Activated CD8-positive, alpha-beta memory T cell treated with anti-CD3 and anti-CD28 coated beads for 36 hours (primary cell): ENCODE measurements around the gene CLK2. TPM values are rescaled to one million over a fixed set of nuclear protein-coding genes. Genes with fewer than 3 reads are reported as not detected.
"Not testable (repeated sequence)": the region's sequence is repeated elsewhere in the genome, so short reads cannot be mapped to it uniquely, and the experiment has no call there.

ENCODE experiments used
- CTCF ChIA-PET: fragments of 350-600 bp; sonication (Branson Sonifier 250); formaldehyde crosslinking; loops from one replicate; lab custom pipeline; 2021; ENCODE audit warnings: antibody characterized with exemption; lab: Charles Lee
- POLR2A ChIA-PET: fragments of 350-600 bp; sonication (Branson Sonifier 250); formaldehyde crosslinking; loops from one replicate; lab custom pipeline; 2021; ENCODE audit warnings: antibody characterized with exemption; lab: Charles Lee
- total RNA-seq, 2 experiments: library from RNA; stranded (reverse); gene quantifications; one replicate each; pipeline ENCODE4 v1.2.3, GENCODE V29; 2021

CLK2 gene
- total RNA-seq, 2 experiments from 2014 or later: 79.6 to 82.7 TPM

DNA sequence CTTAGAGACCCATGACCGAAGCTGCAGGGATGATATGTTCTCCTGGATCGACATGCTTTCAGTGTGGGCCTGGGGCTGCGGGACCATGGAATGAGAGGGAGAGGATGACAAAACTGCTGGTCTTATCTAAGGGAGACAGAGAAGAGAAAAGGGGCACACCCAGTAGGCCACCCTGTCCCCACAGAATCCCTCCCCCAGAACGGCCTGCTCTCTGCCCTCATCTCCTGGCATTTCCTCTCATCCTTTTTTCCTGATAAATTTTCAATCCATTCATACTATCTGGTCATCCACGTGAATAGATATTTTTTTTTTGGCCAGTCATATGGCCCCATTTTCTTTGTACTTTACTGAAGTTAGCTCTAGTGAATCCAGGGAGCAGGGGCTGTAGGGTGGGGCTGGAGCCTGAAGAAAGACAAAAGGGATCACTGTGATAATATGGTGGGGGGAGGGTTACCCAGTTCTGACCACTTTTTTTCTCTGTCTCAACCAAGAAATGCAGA lies 28.1 kb upstream of the CLK2 start, which contains the start of gene PKLR:
TSS of gene PKLR (minus strand) at position 97 of the 500 bp plus-strand sequence. CDS start at position 54, 43 bp downstream.
- ChIA-PET CTCF (interaction anchor here (1.1 to 2.2 kb wide), 3 partner anchors 22 to 51 kb away, joined by 3 to 5 read pairs (median 5); no protein-coding TSS in a partner anchor), POLR2A (interaction anchor here (1.0 kb wide), 1 partner anchor 9 kb away, joined by 3 read pairs; no protein-coding TSS in a partner anchor)

DNA sequence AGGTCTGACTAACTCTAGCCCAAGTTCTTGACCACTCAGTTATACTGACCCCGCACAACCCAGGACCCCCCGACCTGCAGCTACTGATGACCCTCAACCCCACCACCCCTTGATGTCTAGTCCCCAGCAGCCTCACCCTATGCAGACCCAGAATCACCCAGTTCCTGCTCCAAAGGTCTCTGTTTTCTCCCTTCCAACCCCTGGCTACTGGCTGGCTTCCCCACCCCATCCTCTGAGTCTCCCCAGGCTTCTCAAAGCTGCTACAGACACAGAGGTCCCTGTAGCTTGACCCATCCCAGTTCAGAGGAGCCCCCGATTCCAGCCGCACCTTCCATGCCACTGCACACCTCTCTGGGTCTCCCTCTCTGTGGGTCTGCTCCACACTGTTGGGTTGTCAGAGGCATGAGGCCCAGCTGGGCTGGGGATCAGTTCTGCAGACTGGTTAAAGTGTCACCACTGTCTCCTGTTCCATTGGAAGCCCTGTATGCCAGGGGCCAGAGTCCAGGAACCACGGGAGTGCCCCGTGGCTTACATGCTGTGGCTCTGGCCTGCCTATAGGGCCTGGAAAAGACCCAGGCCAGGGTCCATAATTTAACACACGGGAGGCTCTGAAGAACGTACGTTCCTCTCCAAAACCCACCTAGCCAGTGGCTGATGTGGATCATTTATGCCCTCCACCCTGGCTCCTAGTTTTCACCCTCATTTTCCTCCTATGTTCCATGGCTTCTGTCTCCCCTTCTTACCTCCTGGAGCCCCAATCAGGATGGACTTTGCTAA lies 27.4 kb upstream of the CLK2 start:
- POLR2A ChIA-PET: interaction anchor here (1.0 kb wide), 1 partner anchor 9 kb away, joined by 3 read pairs; no protein-coding TSS in a partner anchor
- CTCF ChIA-PET: interaction anchor here (1.7 to 2.2 kb wide), 2 partner anchors 23 to 50 kb away, joined by 5 read pairs; no protein-coding TSS in a partner anchor

DNA sequence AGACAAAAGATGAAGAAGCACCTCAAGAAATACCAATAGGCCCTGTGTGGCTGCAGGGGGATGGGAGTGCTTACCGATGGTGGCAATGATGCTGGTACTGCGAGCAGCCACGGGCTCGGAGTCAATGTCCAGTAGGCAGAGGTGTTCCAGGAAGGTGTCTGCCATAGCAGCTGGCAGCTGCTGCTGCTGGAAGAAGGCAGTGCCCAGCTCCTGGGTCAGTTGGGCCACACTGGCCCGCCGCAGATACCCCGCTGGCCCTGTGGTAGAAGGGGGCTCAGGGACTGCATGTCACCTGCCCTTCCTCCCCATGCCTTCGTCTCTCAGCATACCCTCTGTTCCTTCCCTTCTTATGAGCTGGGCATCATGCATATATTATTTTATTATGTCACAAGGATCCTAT lies 26.7 kb upstream of the CLK2 start:
- ChIA-PET CTCF (interaction anchor here (0.7 to 2.2 kb wide), 4 partner anchors 23 to 604 kb away, joined by 4 to 5 read pairs (median 5); no protein-coding TSS in a partner anchor), POLR2A (interaction anchor here (0.6 kb wide), 1 partner anchor 122 kb away, joined by 3 read pairs; no protein-coding TSS in a partner anchor)

DNA sequence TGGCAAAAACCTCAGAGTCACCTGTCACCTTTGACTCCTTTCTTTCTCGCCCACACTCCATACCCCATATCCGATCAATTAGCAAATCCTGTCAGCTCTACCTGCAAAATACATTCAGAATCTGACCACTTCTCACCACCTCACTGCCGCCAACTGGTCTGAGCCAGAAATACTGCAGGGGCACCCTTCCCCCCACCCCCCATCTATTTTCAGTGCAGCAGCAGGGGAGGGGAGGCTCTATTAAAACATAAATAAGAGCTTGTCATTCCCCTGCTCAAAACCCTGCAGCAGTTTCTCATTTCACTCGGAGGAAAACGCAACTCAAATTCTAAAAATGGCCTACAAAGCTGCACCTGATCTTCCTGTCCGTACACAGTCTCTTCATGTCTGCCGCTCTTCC lies 24.1 kb upstream of the CLK2 start:
- POLR2A ChIA-PET: no interaction called here
- CTCF ChIA-PET: interaction anchor here (1.5 kb wide), 1 partner anchor 47 kb away, joined by 5 read pairs; no protein-coding TSS in a partner anchor

DNA sequence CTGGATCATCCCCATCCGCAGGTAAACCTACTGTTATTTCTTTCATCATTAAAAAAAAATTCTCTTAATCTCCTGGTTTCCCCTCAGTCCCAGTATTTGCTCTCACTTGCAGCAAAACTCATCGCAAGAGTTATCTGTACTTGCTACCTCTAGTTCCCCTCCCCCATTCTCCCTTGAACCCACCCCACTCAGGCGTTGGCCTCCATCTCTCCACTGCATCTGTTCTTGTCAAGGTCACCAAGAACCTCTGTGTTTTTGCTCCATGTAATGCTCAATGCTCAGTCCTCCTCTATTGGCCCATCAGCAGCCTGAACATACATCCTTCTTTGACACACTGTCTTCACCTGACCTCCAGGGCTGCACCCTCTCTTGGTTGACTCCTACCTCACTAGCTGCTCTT lies 23.4 kb upstream of the CLK2 start:
- ChIA-PET CTCF (interaction anchor here (1.5 kb wide), 1 partner anchor 46 kb away, joined by 5 read pairs; no protein-coding TSS in a partner anchor), POLR2A (no interaction called here)

DNA sequence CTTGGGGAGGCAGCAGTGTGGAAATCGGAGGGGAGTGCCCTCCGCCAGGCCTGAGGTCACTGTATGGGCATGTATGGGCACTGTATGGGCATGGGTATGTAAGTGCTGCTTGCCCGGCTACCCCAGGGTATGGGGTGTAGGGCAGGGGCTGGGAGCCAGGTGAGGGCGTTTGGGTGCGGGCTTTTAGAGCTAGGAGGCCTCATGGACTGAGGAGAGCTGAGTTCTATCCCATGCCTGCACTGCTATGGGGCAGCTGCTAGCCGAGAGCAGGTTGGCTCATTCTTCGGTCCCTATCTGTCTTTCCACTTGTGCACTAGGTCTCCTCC lies 22.6 kb upstream of the CLK2 start:
- POLR2A ChIA-PET: no interaction called here
- CTCF ChIA-PET: interaction anchor here (1.6 kb wide), 1 partner anchor 45 kb away, joined by 4 read pairs; no protein-coding TSS in a partner anchor

DNA sequence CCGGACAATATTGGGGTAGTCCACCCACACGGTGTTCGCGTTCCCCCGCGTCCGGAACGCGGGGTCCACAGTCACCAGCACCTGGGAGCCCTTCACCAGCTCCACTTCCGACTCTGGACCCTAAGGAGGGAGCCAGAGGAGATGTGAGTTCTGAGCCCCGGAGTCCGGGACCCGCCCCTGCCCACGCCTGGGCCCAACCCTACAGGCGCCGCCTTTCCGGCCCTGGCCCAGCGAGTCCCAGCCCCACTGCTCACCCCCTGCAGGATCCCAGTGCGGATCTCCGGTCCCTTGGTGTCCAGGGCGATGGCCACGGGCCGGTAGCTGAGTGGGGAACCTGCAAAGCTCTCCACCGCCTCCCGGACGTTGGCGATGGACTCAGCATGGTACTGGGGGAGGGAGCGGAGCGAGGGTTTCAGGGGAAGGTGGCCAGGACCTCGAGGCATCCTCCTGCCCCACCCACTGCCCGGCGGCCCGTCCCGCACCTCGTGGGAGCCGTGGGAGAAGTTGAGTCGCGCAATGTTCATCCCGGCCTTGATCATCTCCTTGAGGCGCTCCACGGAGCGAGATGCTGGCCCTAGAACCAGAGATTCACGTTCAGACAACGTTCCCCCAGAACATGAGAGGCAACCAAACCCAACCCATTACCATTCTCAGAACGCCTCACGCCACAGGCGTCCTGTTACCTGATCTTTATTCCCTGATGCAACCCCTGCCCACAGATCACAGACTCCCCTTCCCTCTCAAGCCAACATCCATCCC lies 22.1 kb upstream of the CLK2 start:
- POLR2A ChIA-PET: no interaction called here
- CTCF ChIA-PET: interaction anchor here (1.6 kb wide), 1 partner anchor 45 kb away, joined by 4 read pairs; no protein-coding TSS in a partner anchor

DNA sequence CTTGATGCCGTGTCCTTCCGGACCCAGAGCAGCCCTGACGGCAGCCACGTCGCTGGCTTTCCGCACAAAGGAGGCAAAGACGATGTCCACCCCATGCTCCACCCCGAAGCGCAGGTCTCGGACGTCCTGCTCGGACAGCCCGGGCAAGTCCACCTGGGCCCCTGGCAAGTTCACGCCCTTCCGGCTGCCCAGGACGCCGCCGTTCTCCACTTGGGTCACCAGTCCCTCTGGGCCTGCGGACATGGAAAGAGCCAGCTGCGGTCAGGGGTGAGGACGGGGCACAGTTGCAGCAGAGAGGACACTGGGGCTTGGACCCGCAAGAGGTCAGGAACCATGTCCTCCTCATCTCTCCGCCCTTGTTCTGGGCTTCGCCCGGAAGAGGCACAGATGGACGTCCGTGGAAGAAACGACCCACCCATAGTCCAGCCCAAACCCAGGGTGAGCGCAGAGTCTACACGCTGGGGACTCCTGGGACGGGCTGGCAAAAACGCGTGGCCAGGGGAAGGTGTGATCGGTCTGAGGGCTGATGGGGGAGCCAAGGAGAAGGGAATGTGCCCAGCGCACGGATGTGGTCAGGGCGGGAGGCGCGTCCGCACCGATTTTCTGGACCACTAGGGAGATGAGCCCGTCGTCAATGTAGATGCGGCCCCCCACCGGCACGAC lies 21.3 kb upstream of the CLK2 start:
- POLR2A ChIA-PET: no interaction called here
- CTCF ChIA-PET: interaction anchor here (1.6 kb wide), 1 partner anchor 44 kb away, joined by 4 read pairs; no protein-coding TSS in a partner anchor

DNA sequence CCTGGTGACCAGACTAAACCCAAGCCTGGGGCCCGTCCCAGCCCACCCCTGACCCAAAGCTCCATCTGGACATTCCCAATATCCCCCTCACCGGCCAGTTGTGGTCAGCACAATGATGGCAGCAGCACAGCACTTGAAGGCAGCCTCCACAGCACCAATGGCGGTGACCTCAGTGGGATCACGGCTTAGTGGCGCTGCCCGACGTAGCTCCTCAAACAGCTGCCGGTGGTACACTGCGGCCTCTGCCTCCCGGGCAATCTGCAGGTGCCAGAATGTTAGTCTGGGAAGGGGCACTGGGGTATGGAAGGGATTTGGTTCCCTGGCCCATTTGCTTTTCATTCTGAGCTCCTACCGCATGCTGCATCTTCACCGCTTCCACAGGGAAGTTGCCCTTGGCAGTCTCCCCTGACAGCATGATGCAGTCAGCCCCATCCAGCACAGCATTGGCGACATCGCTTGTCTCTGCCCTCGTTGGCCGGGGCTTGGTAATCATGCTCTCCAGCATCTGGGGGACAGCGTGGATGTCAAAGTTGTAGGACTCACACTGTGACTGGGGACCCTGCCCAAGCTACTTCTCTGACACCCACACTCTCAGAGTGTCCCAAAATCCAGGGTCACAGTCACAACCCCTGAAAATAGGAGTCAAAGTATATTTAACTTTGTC lies 19.9 kb upstream of the CLK2 start:
- ChIA-PET CTCF (no interaction called here), POLR2A (no interaction called here)

DNA sequence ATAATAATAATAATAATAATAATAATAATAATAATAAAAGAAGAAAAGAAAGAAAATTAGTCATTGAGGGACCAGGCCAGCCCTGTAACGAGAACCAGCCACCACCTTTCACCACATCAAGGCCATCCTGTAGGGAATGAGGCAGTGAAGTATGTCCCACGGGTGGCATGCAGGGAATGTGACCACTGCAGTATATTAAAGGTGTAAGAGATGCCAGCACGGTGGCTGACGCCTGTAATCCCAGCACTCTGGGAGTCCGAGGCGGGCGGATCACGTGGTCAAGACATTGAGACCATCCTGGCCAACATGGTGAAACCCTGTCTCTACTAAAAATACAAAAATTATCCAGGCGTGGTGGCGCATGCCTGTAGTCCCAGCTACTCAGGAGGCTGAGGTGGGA lies 17.7 kb upstream of the CLK2 start:
- CTCF ChIA-PET: interaction anchor here (0.9 kb wide), 1 partner anchor 40 kb away, joined by 5 read pairs; no protein-coding TSS in a partner anchor
- POLR2A ChIA-PET: not testable (repeated sequence)

DNA sequence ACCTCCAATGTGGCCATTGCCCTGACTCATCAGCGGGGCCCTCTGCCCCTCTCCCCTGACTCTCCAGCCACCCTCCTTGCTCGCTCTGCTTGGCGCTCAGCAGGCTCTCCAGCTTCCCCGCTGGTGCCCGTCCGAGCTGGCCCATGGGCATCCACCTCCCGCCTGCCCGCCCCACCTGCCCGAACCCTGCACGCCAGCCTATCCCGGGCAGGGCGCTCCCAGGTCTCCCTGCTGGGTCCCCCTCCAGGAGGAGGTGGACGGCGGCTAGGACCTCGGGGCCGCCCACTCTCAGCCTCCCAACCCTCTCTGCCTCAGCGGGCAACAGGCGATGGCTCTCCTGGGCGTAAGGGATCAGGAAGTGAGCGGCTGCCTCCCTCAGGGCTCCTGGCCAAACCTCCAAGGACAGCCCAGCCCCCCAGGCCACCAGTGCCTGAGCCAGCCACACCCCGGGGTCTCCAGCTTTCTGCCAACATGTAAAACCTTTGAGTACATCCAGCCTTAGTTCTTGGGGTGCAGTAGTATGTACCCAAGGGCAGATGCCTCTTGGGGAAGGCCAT lies 14.8 kb upstream of the CLK2 start:
- POLR2A ChIA-PET: no interaction called here
- CTCF ChIA-PET: no interaction called here

DNA sequence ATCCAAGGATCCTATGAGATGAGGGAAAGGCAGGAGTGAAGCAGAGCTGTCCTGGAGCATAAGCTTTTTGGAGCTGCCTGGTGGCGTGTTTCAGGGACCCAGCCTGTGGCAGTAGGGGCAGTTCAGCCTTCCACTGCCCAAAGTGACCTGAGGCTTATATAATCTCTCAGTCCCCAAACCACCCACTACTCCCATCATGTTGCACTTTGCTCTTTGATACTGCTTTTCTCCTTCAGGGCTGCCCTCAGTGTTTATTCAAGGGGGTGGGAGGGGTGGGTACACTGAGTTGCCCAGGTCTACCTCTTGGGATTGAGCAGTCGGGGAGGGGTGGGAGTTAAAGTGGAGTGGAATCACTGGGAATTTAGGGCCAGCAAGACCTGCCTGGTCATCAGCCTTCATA lies 13.2 kb upstream of the CLK2 start:
- ChIA-PET POLR2A (no interaction called here), CTCF (no interaction called here)

DNA sequence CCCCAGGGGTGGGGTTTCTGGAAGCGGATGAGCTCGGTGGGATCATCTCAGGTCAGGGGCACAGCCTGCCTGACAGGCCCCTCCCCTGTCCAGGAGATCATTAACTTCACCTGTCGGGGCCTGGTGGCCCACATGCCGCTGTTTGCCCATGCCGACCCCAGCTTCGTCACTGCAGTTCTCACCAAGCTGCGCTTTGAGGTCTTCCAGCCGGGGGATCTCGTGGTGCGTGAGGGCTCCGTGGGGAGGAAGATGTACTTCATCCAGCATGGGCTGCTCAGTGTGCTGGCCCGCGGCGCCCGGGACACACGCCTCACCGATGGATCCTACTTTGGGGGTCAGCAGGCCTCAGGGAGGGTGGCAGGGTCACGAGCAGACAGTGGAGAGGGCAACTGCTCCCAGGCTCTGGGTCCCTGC lies 12.3 kb upstream of the CLK2 start:
- CTCF ChIA-PET: interaction anchor here (0.6 kb wide), 1 partner anchor 309 kb away, joined by 3 read pairs; no protein-coding TSS in a partner anchor

DNA sequence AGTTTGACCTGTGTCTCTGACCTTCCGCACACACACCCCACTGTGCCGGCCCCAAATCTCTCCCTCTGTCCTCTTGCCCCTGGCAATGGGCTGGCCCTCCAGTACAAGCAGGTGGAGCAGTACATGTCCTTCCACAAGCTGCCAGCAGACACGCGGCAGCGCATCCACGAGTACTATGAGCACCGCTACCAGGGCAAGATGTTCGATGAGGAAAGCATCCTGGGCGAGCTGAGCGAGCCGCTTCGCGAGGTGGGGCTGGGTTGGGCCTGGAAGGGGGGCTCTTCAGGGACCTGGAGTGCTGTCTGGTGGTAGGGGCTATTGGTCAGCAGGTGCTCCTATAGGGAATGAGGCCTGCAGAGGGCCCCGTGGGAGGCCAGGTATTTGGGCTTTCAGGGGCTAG lies 11.8 kb upstream of the CLK2 start:
- CTCF ChIA-PET: no interaction called here

More for the DNA sequence above, 12.3 kb upstream of the CLK2 start:
- POLR2A ChIA-PET: no interaction called here

DNA sequence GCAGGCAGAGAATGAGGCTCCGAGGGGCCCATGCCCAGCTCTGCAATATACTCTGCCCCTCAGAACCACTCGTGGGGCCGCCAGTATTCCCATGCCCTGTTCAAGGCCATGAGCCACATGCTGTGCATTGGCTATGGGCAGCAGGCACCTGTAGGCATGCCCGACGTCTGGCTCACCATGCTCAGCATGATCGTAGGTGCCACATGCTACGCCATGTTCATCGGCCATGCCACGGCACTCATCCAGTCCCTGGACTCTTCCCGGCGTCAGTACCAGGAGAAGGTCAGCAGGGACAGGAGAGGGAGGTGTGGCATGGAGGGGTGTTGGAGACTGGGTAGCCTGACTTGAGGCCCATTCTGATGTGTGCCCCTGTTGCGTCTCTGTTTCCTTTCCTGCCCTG lies 11.2 kb upstream of the CLK2 start:
- CTCF ChIA-PET: no interaction called here
- POLR2A ChIA-PET: no interaction called here

More for the DNA sequence above, 11.8 kb upstream of the CLK2 start:
- POLR2A ChIA-PET: no interaction called here

DNA sequence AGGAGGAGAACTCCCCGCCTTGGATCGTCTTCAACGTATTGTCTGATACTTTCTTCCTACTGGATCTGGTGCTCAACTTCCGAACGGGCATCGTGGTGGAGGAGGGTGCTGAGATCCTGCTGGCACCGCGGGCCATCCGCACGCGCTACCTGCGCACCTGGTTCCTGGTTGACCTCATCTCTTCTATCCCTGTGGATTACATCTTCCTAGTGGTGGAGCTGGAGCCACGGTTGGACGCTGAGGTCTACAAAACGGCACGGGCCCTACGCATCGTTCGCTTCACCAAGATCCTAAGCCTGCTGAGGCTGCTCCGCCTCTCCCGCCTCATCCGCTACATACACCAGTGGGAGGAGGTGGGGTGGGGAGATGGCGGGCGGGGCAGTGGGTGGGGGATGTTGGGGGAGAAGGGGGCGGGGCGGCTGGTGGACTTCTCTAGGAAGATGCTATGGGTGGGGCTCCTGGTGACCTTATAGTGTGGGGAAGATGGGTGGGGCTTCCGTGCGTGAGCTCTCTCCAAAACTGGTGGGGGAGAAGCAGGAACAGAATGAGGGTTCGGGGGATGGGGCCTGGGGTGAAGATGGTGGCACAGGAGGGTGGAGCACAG lies 9.3 kb upstream of the CLK2 start:
- ChIA-PET CTCF (no interaction called here), POLR2A (no interaction called here)

DNA sequence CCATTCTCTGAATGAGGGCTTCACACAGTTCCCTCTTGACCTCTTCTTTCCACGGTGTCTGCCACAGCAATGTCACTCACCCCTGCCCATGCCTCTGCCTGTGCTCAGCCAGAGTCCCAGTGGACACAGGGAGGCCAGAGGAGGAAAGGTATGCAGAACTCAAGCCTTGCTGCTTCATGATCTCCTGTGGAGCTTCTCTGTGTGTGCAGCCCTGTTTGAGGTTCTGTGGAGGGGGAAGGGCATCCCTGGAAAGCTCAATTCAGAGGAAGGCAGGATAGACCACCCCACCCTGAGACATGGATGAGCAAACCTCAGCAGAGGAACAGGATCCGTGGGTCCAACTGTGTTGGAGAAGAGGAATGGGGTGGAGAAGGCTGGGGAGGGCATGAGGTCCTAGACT lies 6.0 kb upstream of the CLK2 start:
- POLR2A ChIA-PET: interaction anchor here (0.6 kb wide), 1 partner anchor 409 kb away, joined by 3 read pairs; no protein-coding TSS in a partner anchor
- CTCF ChIA-PET: interaction anchor here (0.6 to 1.6 kb wide), 3 partner anchors 29 to 58 kb away, joined by 3 to 4 read pairs (median 3); partner anchors contain the start of gene FDPS
